ENCODE results near the gene CYSRT1. TPM values are rescaled to one million over a fixed set of nuclear protein-coding genes. Genes with fewer than 3 reads are reported as not detected.

The CYSRT1 gene
- total and polyA plus RNA-seq, 2 donors (not counting 3 experiments of a cell fraction or from before 2014, with no cell fraction given): 0.44 to 1.1 TPM

DNA sequence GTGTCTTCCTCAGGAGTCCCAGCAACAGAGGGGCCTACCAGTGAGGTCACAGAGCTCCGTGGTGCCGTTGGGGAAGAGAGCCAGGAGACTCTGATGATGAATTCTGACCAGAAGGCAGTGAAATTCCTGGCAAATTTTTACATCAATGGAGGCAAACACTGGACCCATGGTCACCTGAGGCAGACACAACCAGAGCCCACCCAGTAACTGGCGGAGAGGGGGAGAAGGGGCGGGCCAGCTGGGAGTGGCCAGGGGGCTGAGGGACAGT lies 26.2 kb downstream of the CYSRT1 start, which contains the start of gene STPG3:
Gene STPG3, plus strand, starts transcription at position 93 of the 268 bp plus-strand sequence. Its CDS starts 1 bp downstream, at position 94.
- no peaks in the 10 kb centered on the region for H4K20me1 ChIP-seq (replicated peaks; ENCODE audit: control insufficient read depth, extremely low read depth, insufficient read depth, low read length)
- no peak within 1 kb of the TSS for H3K4me2 ChIP-seq (ENCODE audit: insufficient read depth, low read length)
- DNase-seq (ENCODE audit: low read depth, low spot score) (no peak), FAIRE-seq (no peak)
- H3K79me2 ChIP-seq (ENCODE audit: control insufficient read depth, insufficient read depth, low read length): peaks cover 8% of the 10 kb centered on the region
- ChIA-PET POLR2A (interaction anchor here (0.6 to 4.9 kb wide), 2 partner anchors 9 to 34 kb away, joined by 5 to 66 read pairs; partner anchors contain the start of gene TUBB4B), CTCF (no interaction called here)
- intact Hi-C loops (cut with micrococcal nuclease): no loop called here
- no peak within 1 kb of the TSS for H3K9ac ChIP-seq (replicated peaks; ENCODE audit: extremely low read depth, insufficient read depth, low read length)
- no peak within 1 kb of the TSS for H3K27ac ChIP-seq (ENCODE audit: insufficient read depth, low read depth, low read length)
- peaks cover 8% of the 10 kb centered on the region for H3K4me1 ChIP-seq (ENCODE audit: control insufficient read depth, extremely low read depth, insufficient read depth, low read length)
- no peak within 1 kb of the TSS for H3K4me3 ChIP-seq (replicated peaks in 1 of 3; ENCODE audit: insufficient read depth in 1 of 3, low read depth in 1 of 3, low read length in 3 of 3)
- no peaks in the 10 kb centered on the region for H3K36me3 ChIP-seq (ENCODE audit: control insufficient read depth in 2 of 2, extremely low read depth in 1 of 2, insufficient read depth in 2 of 2, low read length in 2 of 2)
- BruUV-seq (replicated peaks): no TSS peak
- dilution Hi-C loops (cut with MboI; ENCODE audit: extremely low pct_ligation_motif_present, low sequenced_read_pairs): no loop called here
- H3K9me3 ChIP-seq (replicated peaks; ENCODE audit: control insufficient read depth, insufficient read depth, low read length): no peaks in the 10 kb centered on the region
- no peak within 1 kb of the TSS for H2AFZ ChIP-seq (ENCODE audit: low read depth, low read length)
- no peaks in the 10 kb centered on the region for H3K9me1 ChIP-seq (replicated peaks; ENCODE audit: control insufficient read depth, extremely low read depth, insufficient read depth, low read length)
- TF ChIP-seq POLR2A (IDR thresholded peaks at IDR 0.05; ENCODE audit: low read depth, low read length) (no peak), GATA2 (IDR thresholded peaks at IDR 0.05; ENCODE audit: insufficient read depth, insufficient read length, low read depth, low read length) (no peak), MYC (IDR thresholded peaks at IDR 0.05; ENCODE audit: low read depth, low read length) (no peak)
- TF ChIP-seq, protein P1, sequence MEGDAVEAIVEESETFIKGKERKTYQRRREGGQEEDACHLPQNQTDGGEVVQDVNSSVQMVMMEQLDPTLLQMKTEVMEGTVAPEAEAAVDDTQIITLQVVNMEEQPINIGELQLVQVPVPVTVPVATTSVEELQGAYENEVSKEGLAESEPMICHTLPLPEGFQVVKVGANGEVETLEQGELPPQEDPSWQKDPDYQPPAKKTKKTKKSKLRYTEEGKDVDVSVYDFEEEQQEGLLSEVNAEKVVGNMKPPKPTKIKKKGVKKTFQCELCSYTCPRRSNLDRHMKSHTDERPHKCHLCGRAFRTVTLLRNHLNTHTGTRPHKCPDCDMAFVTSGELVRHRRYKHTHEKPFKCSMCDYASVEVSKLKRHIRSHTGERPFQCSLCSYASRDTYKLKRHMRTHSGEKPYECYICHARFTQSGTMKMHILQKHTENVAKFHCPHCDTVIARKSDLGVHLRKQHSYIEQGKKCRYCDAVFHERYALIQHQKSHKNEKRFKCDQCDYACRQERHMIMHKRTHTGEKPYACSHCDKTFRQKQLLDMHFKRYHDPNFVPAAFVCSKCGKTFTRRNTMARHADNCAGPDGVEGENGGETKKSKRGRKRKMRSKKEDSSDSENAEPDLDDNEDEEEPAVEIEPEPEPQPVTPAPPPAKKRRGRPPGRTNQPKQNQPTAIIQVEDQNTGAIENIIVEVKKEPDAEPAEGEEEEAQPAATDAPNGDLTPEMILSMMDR (IDR thresholded peaks at IDR 0.05; ENCODE audit: extremely low read depth in 1 of 2, insufficient read depth in 1 of 2, low read depth in 1 of 2, low read length in 2 of 2): no peak
- H3K27me3 ChIP-seq (ENCODE audit: control insufficient read depth in 2 of 2, insufficient read depth in 2 of 2, low read length in 2 of 2): no peaks in the 10 kb centered on the region

DNA sequence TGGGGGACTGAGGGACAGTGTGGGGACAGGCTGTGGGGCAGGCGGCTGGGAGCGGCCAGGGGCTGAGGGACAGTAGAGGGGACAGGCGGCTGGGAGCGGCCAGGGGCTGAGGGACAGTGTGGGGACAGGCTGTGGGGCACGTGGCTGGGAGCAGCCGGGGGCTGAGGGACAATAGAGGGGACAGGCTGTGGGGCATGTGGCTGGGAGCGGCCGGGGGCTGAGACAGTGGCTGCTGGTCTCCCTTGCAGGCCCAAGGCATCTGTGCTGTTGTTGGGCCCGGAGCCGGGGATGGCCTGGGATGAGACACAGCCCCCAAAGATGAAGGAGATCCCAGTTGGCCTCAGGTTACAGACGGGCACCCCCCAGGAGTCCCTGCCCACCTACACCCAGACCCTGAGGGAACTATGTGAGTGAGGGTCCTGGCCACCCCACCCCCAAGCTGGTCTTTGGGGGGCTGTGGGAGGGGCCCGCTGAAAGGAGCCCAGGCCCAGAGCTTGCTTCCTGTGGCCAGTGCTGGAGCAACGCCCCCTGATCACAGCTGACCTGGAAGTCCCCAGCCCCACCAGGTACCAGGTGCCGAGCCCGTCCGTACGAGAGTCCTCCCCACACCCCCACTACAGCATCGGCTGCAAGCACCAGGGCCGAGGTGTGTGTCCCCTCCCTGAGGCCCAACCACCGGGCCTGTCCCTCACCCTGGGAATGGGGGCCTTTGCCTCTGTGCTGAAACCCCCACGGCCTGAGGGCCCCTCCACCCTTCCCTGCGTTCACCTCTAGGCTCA lies 26.7 kb downstream of the CYSRT1 start:
- Histone ChIP-seq H2AFZ (ENCODE audit: low read depth, low read length) (no peak overlapping the region), H3K9me3 (replicated peaks; ENCODE audit: control insufficient read depth, insufficient read depth, low read length) (no peaks in the 10 kb centered on the region), H4K20me1 (replicated peaks; ENCODE audit: control insufficient read depth, extremely low read depth, insufficient read depth, low read length) (no peaks in the 10 kb centered on the region), H3K9me1 (replicated peaks; ENCODE audit: control insufficient read depth, extremely low read depth, insufficient read depth, low read length) (no peaks in the 10 kb centered on the region), H3K4me1 (ENCODE audit: control insufficient read depth, extremely low read depth, insufficient read depth, low read length) (peaks cover 13% of the 10 kb centered on the region), H3K9ac (replicated peaks; ENCODE audit: extremely low read depth, insufficient read depth, low read length) (no peak overlapping the region), H3K79me2 (ENCODE audit: control insufficient read depth, insufficient read depth, low read length) (peaks cover 14% of the 10 kb centered on the region), H3K27ac (ENCODE audit: insufficient read depth, low read depth, low read length) (no peak overlapping the region), H3K36me3 (ENCODE audit: control insufficient read depth in 2 of 2, extremely low read depth in 1 of 2, insufficient read depth in 2 of 2, low read length in 2 of 2) (no peaks in the 10 kb centered on the region), H3K27me3 (ENCODE audit: control insufficient read depth in 2 of 2, insufficient read depth in 2 of 2, low read length in 2 of 2) (no peaks in the 10 kb centered on the region), H3K4me2 (ENCODE audit: insufficient read depth, low read length) (no peak overlapping the region), H3K4me3 (replicated peaks in 1 of 3; ENCODE audit: insufficient read depth in 1 of 3, low read depth in 1 of 3, low read length in 3 of 3) (no peak overlapping the region)
- BruUV-seq (replicated peaks): no TSS peak
- dilution Hi-C loops (cut with MboI; ENCODE audit: extremely low pct_ligation_motif_present, low sequenced_read_pairs): no loop called here
- DNase-seq (ENCODE audit: low read depth, low spot score) (no peak), FAIRE-seq (no peak)
- ChIA-PET POLR2A (interaction anchor here (4.9 kb wide), 1 partner anchor 9 kb away, joined by 66 read pairs; the partner anchor contains the start of gene TUBB4B), CTCF (no interaction called here)
- intact Hi-C loops (cut with micrococcal nuclease): no loop called here
- TF ChIP-seq MYC (IDR thresholded peaks at IDR 0.05; ENCODE audit: low read depth, low read length) (no peak), POLR2AphosphoS5 (IDR thresholded peaks at IDR 0.05; ENCODE audit: insufficient read depth, low read depth, low read length) (no peak), EZH2 (IDR thresholded peaks at IDR 0.05; ENCODE audit: borderline replicate concordance, low read depth, low read length, severe bottlenecking) (no peak), POLR2A (IDR thresholded peaks at IDR 0.05; ENCODE audit: low read depth, low read length) (no peak)
- TF ChIP-seq, protein P2, sequence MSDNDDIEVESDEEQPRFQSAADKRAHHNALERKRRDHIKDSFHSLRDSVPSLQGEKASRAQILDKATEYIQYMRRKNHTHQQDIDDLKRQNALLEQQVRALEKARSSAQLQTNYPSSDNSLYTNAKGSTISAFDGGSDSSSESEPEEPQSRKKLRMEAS (IDR thresholded peaks at IDR 0.05; ENCODE audit: insufficient read depth, insufficient read length): no peak
